ENCODE measurements around the gene HOXD10. TPM values are rescaled to one million over a fixed set of nuclear protein-coding genes. Genes with fewer than 3 reads are reported as not detected.

The HOXD10 gene
- polyA plus RNA-seq, 10 donors: 0.15 to 0.78 (median 0.28) TPM

- DNase-seq: peak in 2 of 3 donors; percentile 17 to 76
Measured at GRCh38 chr2:176081837-176082524, 34.6 kb upstream of the HOXD10 start.

GRCh38 chr2:176082525-176082823 is 34.1 kb upstream of the HOXD10 start:
- DNase-seq: peak in 1 of 3 donors; percentile 16

- DNase-seq: peak in 2 of 3 donors; percentile 9 to 63
Measured at GRCh38 chr2:176082824-176083751, 33.5 kb upstream of the HOXD10 start.

GRCh38 chr2:176083796-176084261 is 32.7 kb upstream of the HOXD10 start, which contains the start of gene EVX2:
Gene EVX2, minus strand, starts transcription at chr2:176083962. Its CDS starts 186 bp downstream, at chr2:176083776.
- peak in 1 of 3 donors; percentile 56 for DNase-seq

- peak in 1 of 3 donors; percentile 67 for DNase-seq
Measured at GRCh38 chr2:176084611-176085119, 31.9 kb upstream of the HOXD10 start.

GRCh38 chr2:176085120-176085788 is 31.3 kb upstream of the HOXD10 start:
- DNase-seq: peak in 1 of 3 donors; percentile 41

GRCh38 chr2:176085861-176086771 is 30.5 kb upstream of the HOXD10 start:
- DNase-seq: peak in 1 of 3 donors; percentile 77

- no peak for DNase-seq
Measured at GRCh38 chr2:176087330-176088047, 29.1 kb upstream of the HOXD10 start.

GRCh38 chr2:176088048-176088936 is 28.3 kb upstream of the HOXD10 start:
- peak in 2 of 3 donors; percentile 73 to 86 for DNase-seq

- no peak for DNase-seq
Measured at GRCh38 chr2:176088937-176089842, 27.4 kb upstream of the HOXD10 start.

- no peak for DNase-seq
Measured at GRCh38 chr2:176089843-176090395, 26.7 kb upstream of the HOXD10 start.

- no peak for DNase-seq
Measured at GRCh38 chr2:176090862-176091261, 25.7 kb upstream of the HOXD10 start.

- DNase-seq: no peak
Measured at GRCh38 chr2:176091329-176092258, 25.0 kb upstream of the HOXD10 start.

- peak in 1 of 3 donors; percentile 72 for DNase-seq
Measured at GRCh38 chr2:176092270-176093144, 24.1 kb upstream of the HOXD10 start, which contains the start of gene HOXD13. Gene HOXD13, plus strand, starts transcription at chr2:176092721. Its CDS starts 170 bp downstream, at chr2:176092891.

Data from muscle of back (tissue), 11 donors.